OCI-LY3 (cell line): ENCODE measurements around the gene AGT.

Experiments used
- CTCF ChIP-seq: fragments of 200-600, 300-600 bp; sonication (generic); IDR thresholded peaks from 2 replicates; pipeline ENCODE4 v1.5.1; 2014; ENCODE audit warnings: antibody characterized with exemption, low read length, low read depth
- EZH2phosphoT487 ChIP-seq: fragments of 200-600 bp; shearing (Covaris generic); IDR thresholded peaks from 2 replicates; pipeline ENCODE4 v1.6.1; 2018; ENCODE audit warnings: antibody characterized with exemption, mixed run types, low read depth

- TF ChIP-seq EZH2phosphoT487 (no peak), CTCF (no peak)
These were observed 2.7 kb downstream of the AGT start for GRCh38 chr1:230711245-230711644.
